Esophagus squamous epithelium (tissue), 5 donors: Measurements from ENCODE around the gene MX1. TPM values are rescaled to one million over a fixed set of nuclear protein-coding genes. Genes with fewer than 3 reads are reported as not detected.

Experiments
- DNase-seq: peaks from one replicate; lab custom pipeline; 2025; lab: John Stamatoyannopoulos, UW
- H3K27ac ChIP-seq, 4 donors: fragments of 200-600 bp; sonication (generic); one replicate each; pipeline ENCODE4 v1.5.1; 2016 to 2019; ENCODE audit warnings: mild to moderate bottlenecking in 1 of 4
- H3K27me3 ChIP-seq, 4 donors: fragments of 200-600 bp; sonication (generic); 1 replicate in 3 of 4; 2 replicates in 1 of 4; pipeline versions ENCODE4 v1.5.1 to v1.6.0; 2017 to 2021; ENCODE audit warnings: antibody characterized with exemption in 1 of 4
- H3K36me3 ChIP-seq, 3 donors: fragments of 200-600 bp; sonication (generic); one replicate each; pipeline ENCODE4 v1.5.1; 2016 to 2019
- H3K4me1 ChIP-seq, 3 donors: fragments of 200-600 bp; sonication (generic); one replicate each; pipeline ENCODE4 v1.5.1; 2017 to 2019
- H3K4me3 ChIP-seq, 4 donors: fragments of 200-600 bp; sonication (generic); 1 replicate in 3 of 4; 2 replicates in 1 of 4; pipeline ENCODE4 v1.5.1; 2016 to 2019; ENCODE audit warnings: mild to moderate bottlenecking in 2 of 4, moderate library complexity in 1 of 4
- H3K9me3 ChIP-seq, 3 donors: fragments of 200-600 bp; sonication (generic); one replicate each; pipeline ENCODE4 v1.5.1; 2016 to 2019
- CTCF ChIP-seq, 6 experiments: fragments of 450-650 bp in 4 of 6; fragments of 200-600 bp in 2 of 6; sonication (generic) in 2 of 6; IDR thresholded peaks; one replicate each; pipeline ENCODE4 v1.5.1; 2016 to 2019; ENCODE audit warnings: antibody characterized with exemption in 6 of 6, mild to moderate bottlenecking in 4 of 6, moderate library complexity in 4 of 6
- POLR2A ChIP-seq, 4 donors: fragments of 450-650 bp; IDR thresholded peaks; one replicate each; pipeline ENCODE4 v1.6.1; 2017; ENCODE audit warnings: antibody characterized with exemption in 4 of 4, mild to moderate bottlenecking in 4 of 4, moderate library complexity in 3 of 4
- WGBS, 2 donors: methylation state at CpG; one replicate each; pipeline ENCODE4 v1.1.5; 2018; 5-methylcytosine and 5-hydroxymethylcytosine counted together
- intact Hi-C: fragments of 100-400 bp; cut with DNase I; formaldehyde crosslinking; loops from one replicate; pipeline ENCODE4 v1.15.0; 2022
- total RNA-seq, 4 donors: library from RNA; depleted of rRNA; stranded (reverse); fragments of >200 nt; gene quantifications; one replicate each; pipeline ENCODE4 v1.1.0, GENCODE V29; 2016
- donor health status: DM: yes; HTN: yes; CAD: no.

Gene MX1
- total RNA-seq, 4 donors from 2014 or later = 29.7 to 90.2 (median 40.9) TPM

- H3K9me3 ChIP-seq = no peaks in the 10 kb centered on the region
- H3K27ac ChIP-seq = no peak overlapping the region
- H3K27me3 ChIP-seq = no peaks in the 10 kb centered on the region
- H3K4me1 ChIP-seq = no peaks in the 10 kb centered on the region
- no peak overlapping the region for H3K4me3 ChIP-seq
- peaks cover 11 to 100% (median 63%) of the 10 kb centered on the region in 3 donors for H3K36me3 ChIP-seq
- intact Hi-C loops = no loop called here
- TF ChIP-seq CTCF (IDR thresholded peaks at IDR 0.05) (no peak), POLR2A (IDR thresholded peaks at IDR 0.05) (no peak)
- 86 to 93% methylated on average over 2 of the region's 2 CpGs for WGBS, 2 donors
- no peak for DNase-seq
These were observed 16.6 kb downstream of the MX1 start for GRCh38 chr21:41442481-41443186.

- peaks cover 11 to 100% (median 58%) of the 10 kb centered on the region in 3 donors for H3K36me3 ChIP-seq
- intact Hi-C loops = no loop called here
- H3K9me3 ChIP-seq = no peaks in the 10 kb centered on the region
- H3K27ac ChIP-seq = no peak overlapping the region
- H3K27me3 ChIP-seq = no peaks in the 10 kb centered on the region
- TF ChIP-seq CTCF (IDR thresholded peaks at IDR 0.05) (no peak), POLR2A (IDR thresholded peaks at IDR 0.05) (no peak)
- no peaks in the 10 kb centered on the region for H3K4me1 ChIP-seq
- 92 to 95% methylated on average over 7 of the region's 7 CpGs for WGBS, 2 donors
- DNase-seq = no peak
- no peak overlapping the region for H3K4me3 ChIP-seq
These were observed 17.5 kb downstream of the MX1 start for GRCh38 chr21:41443562-41443961.

- intact Hi-C loops = no loop called here
- Histone ChIP-seq H3K4me1 (no peaks in the 10 kb centered on the region), H3K27me3 (no peaks in the 10 kb centered on the region), H3K9me3 (no peaks in the 10 kb centered on the region), H3K27ac (no peak overlapping the region), H3K36me3 (peaks cover 11 to 100% (median 60%) of the 10 kb centered on the region in 3 donors), H3K4me3 (no peak overlapping the region)
- no peak for DNase-seq
- WGBS, 2 donors = 83 to 86% methylated on average over 8 to 12 of the region's 13 CpGs
- TF ChIP-seq CTCF (IDR thresholded peaks at IDR 0.05) (no peak), POLR2A (IDR thresholded peaks at IDR 0.05) (no peak)
These were observed 18.8 kb downstream of the MX1 start for GRCh38 chr21:41444703-41445464.

- no peak for TF ChIP-seq POLR2A (IDR thresholded peaks at IDR 0.05)
- no peak for TF ChIP-seq CTCF (IDR thresholded peaks at IDR 0.05)
- no peaks in the 10 kb centered on the region for H3K27me3 ChIP-seq
- intact Hi-C loops = no loop called here
- WGBS, 2 donors = 80 to 92% methylated on average over 7 of the region's 7 CpGs
- H3K9me3 ChIP-seq = no peaks in the 10 kb centered on the region
- H3K36me3 ChIP-seq = peaks cover 11 to 100% (median 66%) of the 10 kb centered on the region in 3 donors
- no peak for DNase-seq
- H3K4me3 ChIP-seq = no peak overlapping the region
- H3K27ac ChIP-seq = no peak overlapping the region
- H3K4me1 ChIP-seq = no peaks in the 10 kb centered on the region
These were observed 19.4 kb downstream of the MX1 start for GRCh38 chr21:41445465-41445862.

GRCh38 chr21:41446586-41446985 lies 20.5 kb downstream of the MX1 start:
- DNase-seq = no peak
- no peaks in the 10 kb centered on the region for H3K27me3 ChIP-seq
- intact Hi-C loops = no loop called here
- no peaks in the 10 kb centered on the region for H3K4me1 ChIP-seq
- H3K4me3 ChIP-seq = no peak overlapping the region
- TF ChIP-seq POLR2A (IDR thresholded peaks at IDR 0.05) (no peak), CTCF (IDR thresholded peaks at IDR 0.05) (no peak)
- H3K27ac ChIP-seq = no peak overlapping the region
- 96 to 99% methylated on average over 4 of the region's 4 CpGs for WGBS, 2 donors
- H3K36me3 ChIP-seq = peaks cover 11 to 98% (median 57%) of the 10 kb centered on the region in 3 donors
- H3K9me3 ChIP-seq = no peaks in the 10 kb centered on the region
